Activated naive CD8-positive, alpha-beta T cell treated with anti-CD3 and anti-CD28 coated beads, Interleukin-2, amount 50 U/mL, for 16 hours (primary cell): ENCODE measurements around the gene ENGASE.

Experiments
- DNase-seq: peaks from one replicate; pipeline ENCODE4 v3.0.0-alpha.2; 2020; ENCODE audit warnings: low read depth, low spot score

The ENGASE gene

GRCh38 chr17:79079421-79080200 lies 5.0 kb downstream of the ENGASE start:
- DNase-seq: no peak

GRCh38 chr17:79080349-79080748 lies 5.7 kb downstream of the ENGASE start:
- no peak for DNase-seq

- no peak for DNase-seq
Measured at GRCh38 chr17:79080761-79081290, 6.2 kb downstream of the ENGASE start.

DNA sequence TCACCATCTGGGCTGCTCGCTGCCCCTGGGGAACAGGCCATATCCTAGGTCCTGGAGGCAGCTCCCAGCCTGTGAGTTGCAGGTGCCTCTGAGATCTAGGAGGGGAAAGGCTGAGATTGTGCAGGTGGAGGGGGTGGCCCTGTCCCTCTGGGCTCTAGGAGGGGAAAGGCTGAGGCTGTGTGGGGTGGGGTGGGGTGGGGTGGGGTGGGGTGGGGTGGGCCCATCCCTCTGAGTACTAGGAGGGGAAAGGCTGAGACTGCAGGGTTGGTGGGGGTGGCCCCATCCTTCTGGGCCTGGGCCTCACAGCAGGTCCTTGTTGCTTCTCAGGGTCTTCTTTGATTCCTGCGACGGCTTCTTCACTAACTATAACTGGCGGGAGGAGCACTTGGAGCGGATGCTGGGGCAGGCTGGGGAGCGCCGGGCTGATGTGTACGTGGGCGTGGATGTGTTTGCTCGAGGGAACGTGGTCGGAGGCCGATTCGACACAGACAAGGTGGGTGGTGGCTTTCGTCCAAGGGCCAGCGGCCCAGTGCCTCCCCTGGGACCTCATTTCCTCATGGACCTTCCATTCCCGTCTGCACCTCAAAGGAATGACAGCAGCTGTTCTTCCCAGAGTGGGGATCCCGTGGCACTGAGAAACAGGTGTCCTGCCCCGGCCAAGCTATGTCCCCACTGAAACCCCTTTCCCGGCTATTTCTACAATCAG lies 7.1 kb downstream of the ENGASE start:
- no peak for DNase-seq

GRCh38 chr17:79082311-79083190 lies 7.9 kb downstream of the ENGASE start:
- DNase-seq: no peak

DNA sequence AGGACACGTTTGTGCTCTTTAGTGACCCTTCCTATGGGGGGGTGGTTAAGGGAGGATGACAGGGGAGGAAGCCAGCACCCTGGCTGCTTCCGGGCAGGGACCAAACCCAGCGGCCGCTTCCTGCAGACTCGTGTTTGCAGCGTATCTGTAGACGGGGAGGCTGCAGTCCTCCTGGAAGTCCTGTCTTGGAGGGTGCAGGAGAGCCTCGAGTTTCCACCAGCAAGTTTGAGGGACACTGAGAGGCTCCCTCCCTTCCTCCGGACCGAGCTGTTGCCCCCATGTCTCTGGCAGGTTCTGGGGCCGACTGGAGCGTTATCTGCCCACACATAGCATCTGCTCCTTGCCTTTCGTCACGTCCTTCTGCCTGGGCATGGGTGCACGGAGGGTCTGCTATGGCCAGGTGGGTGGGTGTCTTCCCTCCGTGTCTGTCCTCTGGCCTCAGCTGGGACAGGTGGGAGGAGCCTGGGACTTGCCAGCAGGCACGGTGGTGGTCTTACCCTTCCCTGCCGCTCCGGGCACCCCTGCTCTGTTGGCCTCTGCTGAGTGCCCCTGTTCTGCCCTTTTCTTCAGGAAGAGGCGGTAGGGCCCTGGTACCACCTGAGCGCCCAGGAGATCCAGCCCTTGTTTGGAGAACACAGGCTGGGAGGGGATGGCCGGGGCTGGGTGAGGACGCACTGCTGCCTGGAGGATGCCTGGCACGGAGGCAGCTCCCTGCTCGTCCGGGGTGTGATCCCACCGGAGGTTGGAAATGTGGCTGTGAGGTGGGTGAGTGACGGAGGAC lies 8.8 kb downstream of the ENGASE start:
- DNase-seq: no peak

- DNase-seq: no peak
Measured at GRCh38 chr17:79084291-79085153, 9.9 kb downstream of the ENGASE start.

DNA sequence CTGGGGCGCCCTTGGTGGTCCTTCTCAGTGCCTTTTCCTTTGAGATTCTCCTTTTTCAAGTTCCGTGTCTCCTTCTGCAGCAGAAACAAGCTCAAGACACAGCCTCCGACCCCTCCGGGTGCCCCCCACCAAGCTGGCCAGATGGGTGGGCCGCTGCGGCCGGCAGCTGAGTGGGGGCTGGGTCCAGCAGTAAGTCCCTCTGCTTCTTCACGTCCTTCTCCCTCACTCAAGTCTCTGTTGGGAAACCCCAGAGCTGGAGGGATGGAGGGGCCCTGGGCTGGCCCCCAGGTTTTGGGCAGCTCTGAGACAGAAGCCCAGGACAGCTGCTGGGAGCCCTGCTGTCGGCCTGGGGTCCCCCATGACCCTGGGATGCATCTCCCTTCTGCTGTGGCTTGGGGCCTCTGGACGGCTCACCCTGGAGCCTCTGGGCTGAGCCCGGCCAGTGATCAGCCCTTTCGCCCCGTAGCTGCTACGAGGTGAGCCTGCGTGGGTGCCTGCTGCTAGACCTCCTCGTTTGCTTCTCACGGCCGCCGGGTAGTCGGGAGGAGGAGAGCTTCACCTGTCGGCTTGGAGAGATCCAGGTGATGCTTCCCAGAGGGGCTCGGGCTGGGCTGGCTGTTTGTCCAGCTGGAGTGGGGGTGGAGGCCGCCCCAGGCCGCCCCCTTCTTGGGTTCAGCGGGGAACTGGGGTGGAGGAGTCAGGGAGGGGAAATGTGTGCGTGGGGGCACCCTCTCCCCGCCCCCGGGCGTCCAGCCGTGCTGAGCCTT lies 10.7 kb downstream of the ENGASE start:
- no peak for DNase-seq

DNA sequence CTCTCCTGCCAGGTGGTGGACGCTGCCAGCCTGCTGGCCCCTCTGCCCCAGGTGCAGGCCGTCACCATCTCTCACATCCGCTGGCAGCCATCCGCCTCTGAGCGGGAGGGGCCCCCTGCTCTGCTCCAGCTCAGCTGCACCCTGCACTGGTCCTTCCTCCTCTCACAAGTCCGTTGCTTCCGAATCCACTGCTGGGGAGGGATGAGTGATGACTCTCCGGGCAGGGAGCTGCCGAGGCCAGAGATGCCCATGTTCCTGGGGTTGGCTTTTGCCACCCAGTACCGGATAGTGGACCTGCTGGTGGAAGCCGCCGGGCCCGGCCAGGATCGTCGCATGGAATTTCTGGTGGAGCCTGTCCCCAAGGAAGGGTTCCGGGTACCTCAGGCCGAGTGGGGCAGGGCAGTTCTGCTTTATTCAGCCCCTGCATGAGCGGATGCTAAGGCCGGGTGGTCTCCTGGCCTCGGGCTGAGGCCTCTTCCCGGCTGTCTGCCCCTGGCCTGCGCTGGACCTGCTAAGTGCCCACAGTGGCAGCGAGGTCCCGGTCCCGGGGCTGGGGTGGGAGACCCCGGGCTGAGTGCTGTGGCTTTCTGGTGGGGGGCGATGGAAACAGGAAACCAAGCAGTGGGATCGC lies 11.4 kb downstream of the ENGASE start:
- DNase-seq: no peak

DNA sequence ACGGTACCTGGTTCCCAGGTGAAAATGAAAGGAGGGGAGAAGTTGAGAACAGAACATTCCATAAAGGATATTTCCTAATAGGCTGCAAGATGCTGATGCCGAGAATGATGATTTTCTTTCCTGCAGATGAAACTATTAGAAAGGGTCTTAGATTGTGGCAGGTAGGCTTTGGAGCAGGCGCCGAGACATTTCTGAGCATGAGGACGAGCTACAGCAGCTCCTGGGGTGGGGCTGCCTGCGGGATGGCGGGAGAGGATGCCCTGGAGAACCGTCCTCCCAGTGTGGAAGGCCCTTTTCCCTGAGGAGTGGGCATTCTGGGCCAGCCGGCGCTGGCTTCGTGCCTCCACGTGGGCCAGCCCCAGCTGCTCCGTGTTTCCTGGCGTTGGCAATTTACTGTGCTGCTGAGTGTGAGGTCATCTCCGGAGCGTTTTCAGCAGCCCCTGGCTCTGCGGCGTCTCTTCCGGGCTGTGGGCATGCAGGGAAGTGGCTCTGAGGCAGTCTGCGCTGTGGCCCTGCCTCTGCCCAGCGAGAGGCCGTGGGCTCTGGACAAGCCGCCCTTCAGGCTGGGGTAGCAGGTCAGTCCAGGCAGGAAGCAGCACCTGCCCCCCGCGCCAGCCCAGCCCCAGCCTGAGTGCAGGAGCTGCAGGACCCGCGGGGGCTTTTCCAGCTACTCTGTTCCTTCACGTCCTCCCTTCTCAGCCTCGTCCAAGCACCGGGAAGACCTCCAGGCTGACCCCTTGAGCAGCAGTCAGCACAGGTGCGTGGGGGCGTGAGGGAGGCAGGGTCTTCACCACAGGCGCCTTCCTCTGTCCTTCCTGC lies 12.2 kb downstream of the ENGASE start:
- no peak for DNase-seq

DNA sequence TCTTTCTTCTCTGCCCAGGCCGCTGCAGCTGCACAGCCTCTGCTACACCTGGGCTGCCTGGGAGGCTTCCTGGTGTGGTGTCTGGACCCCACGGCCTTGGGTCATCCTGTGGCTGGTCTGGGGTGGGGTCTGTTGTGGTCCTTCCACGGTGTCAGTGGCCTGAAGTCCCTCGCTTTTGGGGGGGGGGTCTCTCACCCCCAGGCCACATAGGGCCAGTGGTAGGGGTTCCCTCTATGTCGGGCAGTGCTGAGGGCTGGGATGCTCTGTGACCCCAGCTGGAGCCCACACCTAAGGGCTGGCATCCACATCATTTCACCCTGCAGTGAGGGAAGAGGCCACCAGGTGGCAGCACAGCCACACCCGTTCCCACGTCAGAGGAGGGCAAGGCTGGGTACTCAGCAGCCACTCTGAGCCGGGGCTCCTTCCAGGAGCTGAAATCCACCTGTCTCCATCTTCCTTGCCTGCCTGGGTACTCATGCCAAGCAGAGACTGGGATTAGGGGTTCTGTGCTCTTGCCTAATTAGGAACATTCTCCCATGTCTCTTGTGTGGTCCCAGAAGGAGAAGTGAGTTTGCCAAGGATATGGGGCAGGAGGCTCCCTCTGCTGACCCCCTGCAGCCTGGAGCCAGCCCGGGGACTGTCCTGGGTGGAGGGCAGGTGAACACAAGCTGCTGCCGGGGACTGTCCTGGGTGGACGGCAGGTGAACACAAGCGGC lies 13.0 kb downstream of the ENGASE start:
- DNase-seq: peak; percentile 53

DNA sequence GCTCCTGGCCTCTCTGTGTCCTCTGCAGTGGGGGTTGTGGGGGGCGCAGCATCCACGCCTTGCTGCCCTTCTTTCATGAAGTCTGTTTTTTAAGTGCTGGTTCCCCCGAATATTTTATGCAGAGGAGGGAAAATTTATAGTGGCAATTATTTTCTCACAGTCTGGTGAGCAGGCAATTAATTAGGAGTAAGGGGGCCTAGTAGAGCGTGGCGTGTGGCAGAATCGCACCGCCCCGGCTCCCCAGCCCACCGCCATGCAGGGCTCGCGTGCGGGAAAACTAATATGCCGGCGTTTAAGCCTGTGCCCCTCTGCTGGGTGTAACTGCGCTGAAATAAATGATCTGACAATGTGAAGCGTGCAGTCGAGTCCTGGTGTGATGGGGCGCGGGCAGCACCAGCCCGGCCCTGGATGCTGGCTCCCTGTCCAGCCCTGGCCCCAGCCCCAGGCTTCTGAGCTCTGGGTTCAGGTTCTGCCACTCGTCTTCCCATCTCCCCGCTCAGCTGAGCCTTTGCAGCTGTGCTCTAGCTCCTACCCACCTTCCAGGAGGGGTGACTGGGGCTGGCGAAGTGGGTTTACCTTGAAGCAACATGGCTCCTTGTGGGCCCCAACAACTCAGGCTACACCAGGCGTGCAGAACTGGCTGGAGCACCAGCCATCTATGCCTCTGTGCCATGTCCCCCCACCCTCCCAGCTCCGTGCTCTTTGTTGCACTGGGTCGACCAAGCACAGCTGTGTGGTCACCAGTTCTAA lies 13.8 kb downstream of the ENGASE start:
- no peak for DNase-seq

- DNase-seq: no peak
Measured at GRCh38 chr17:79088997-79089328, 14.3 kb downstream of the ENGASE start.

DNA sequence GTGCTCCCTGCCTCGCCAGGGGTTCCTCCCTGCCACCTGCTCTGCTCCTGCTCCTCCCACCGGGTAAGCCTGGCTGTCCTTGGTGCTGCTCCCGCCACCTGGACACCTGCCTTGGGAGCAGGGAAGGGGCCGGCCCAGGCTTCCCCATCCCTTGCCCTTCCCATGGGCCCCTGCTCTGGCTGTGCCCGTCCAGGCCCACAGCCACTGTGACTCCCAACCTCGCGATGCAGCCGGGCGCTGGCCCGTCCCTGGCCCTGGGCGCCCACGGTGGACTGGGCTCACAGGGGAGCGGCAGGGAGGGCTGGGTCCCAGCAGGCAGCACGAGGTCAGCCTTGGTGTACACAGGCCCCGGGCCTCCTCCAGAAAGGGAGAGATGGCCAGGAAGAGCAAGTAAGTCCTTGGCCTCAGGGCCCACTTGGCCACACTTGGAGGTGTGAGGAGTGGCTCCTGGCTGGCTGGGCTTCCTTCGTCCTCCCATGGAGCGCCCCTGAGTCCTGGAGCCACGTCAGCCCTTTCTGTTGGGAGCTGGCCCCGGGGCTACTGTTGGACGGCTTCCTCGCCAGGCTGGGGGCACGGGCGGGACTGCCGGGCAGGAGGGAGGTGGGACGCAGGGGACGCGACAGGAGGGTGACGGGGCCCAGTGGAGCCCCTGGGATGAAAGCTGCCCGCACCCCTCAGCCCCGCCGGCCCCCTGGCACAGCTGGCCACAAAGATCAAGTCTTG lies 15.3 kb downstream of the ENGASE start:
- no peak for DNase-seq

DNA sequence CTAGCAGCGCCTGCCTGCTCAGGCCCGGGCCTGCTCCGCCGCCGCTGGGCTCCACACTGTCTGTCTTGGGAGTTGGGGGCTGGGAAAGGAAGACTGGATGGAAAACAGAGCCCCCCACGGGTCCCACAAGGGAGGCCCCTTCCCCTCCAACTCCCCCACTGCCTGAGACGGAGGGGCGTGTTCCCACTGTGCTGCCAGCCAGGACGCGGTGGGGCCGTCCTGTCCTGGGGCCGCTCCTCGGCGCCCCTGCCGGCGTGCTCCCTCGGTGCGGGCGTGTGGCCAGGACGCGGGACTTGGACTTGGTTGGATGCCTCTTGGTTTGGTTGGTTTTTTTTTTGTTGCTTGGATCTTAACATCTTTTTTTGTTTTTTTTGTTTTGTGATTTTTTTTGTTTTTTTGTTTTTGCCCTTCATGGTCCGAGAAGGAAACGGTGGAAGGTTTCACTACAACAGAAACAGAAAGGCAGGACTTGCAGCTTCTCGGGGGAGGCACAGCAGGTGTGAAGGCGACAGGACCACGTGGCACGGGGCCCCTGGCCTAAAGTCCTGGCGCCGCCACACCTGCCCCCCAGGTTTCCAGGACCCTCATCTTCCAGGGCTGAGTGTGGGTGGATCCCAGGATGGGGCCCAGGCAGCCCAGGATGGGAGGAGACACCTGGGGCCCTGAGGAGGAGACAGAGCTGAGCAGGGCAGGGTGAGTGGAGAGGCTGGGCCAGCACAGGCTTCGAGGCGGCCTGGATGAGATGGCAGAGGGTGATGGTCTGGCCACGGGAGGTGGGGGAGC lies 16.0 kb downstream of the ENGASE start:
- DNase-seq: no peak
